Measurements from ENCODE around the gene SNRPA.

Gene SNRPA

GRCh38 chr19:40776364-40776763 is 25.4 kb downstream of the SNRPA start:
- Histone ChIP-seq H3K4me2 (ENCODE audit: insufficient read depth, low read length) (0 out of 2 replicates have a peak overlapping the region, but pooled peaks have one; percentile 68), H4K20me1 (ENCODE audit: insufficient read depth, low read length) (peaks cover 8% of the 10 kb centered on the region; the same call in 1 of the 2 replicates), H3K9ac (ENCODE audit: low read depth, low read length) (no peak overlapping the region), H3K79me2 (ENCODE audit: insufficient read depth, low read length) (peaks cover 13% of the 10 kb centered on the region), H3K4me3 (ENCODE audit: low read depth in 1 of 2, low read length in 2 of 2) (no peak overlapping the region), H3K27ac (ENCODE audit: low read length) (no peak overlapping the region), H3K36me3 (ENCODE audit: insufficient read depth, low read length) (no peaks in the 10 kb centered on the region; the same call in 1 of the 2 replicates), H3K4me1 (ENCODE audit: insufficient read depth, low read length) (peaks cover 21% of the 10 kb centered on the region), H2AFZ (ENCODE audit: low read depth, low read length) (no peak overlapping the region), H3K9me3 (ENCODE audit: insufficient read depth, low read length, severe bottlenecking) (no peaks in the 10 kb centered on the region), H3K27me3 (ENCODE audit: insufficient read depth, low read length, poor library complexity) (no peaks in the 10 kb centered on the region)
- no peak for TF ChIP-seq CTCF (IDR thresholded peaks at IDR 0.05; ENCODE audit: borderline replicate concordance, extremely low read depth, low read length, poor library complexity, severe bottlenecking)
- ATAC-seq (ENCODE audit: insufficient read depth, low read depth) (no peak), DNase-seq (no peak)

GRCh38 chr19:40776932-40777644 is 26.1 kb downstream of the SNRPA start:
- peaks cover 21% of the 10 kb centered on the region for H3K4me1 ChIP-seq (ENCODE audit: insufficient read depth, low read length)
- H3K79me2 ChIP-seq (ENCODE audit: insufficient read depth, low read length): peaks cover 13% of the 10 kb centered on the region

GRCh38 chr19:40777645-40777936 is 26.6 kb downstream of the SNRPA start:
- Histone ChIP-seq H3K27me3 (ENCODE audit: insufficient read depth, low read length, poor library complexity) (no peaks in the 10 kb centered on the region), H3K4me1 (ENCODE audit: insufficient read depth, low read length) (peaks cover 21% of the 10 kb centered on the region), H3K4me2 (ENCODE audit: insufficient read depth, low read length) (peak overlapping the region; percentile 68), H4K20me1 (ENCODE audit: insufficient read depth, low read length) (peaks cover 8% of the 10 kb centered on the region; the same call in 1 of the 2 replicates), H3K79me2 (ENCODE audit: insufficient read depth, low read length) (peaks cover 13% of the 10 kb centered on the region), H3K9ac (ENCODE audit: low read depth, low read length) (peak overlapping the region; percentile 79), H2AFZ (ENCODE audit: low read depth, low read length) (peak overlapping the region; percentile 86), H3K4me3 (ENCODE audit: low read depth in 1 of 2, low read length in 2 of 2) (peak overlapping the region; percentile 15 to 83; a peak in 3 of 4 replicates), H3K27ac (ENCODE audit: low read length) (peak overlapping the region; percentile 95), H3K9me3 (ENCODE audit: insufficient read depth, low read length, severe bottlenecking) (no peaks in the 10 kb centered on the region), H3K36me3 (ENCODE audit: insufficient read depth, low read length) (peaks cover 4% of the 10 kb centered on the region; the same call in 1 of the 2 replicates)
- no peak for DNase-seq
- ATAC-seq (ENCODE audit: insufficient read depth, low read depth): no peak
- no peak for TF ChIP-seq CTCF (IDR thresholded peaks at IDR 0.05; ENCODE audit: borderline replicate concordance, extremely low read depth, low read length, poor library complexity, severe bottlenecking)
- no peak for TF ChIP-seq EZH2 (IDR thresholded peaks at IDR 0.05; ENCODE audit: borderline replicate concordance, low read depth, low read length, severe bottlenecking)

More at GRCh38 chr19:40776932-40777644, 26.1 kb downstream of the SNRPA start:
- H3K27ac ChIP-seq (ENCODE audit: low read length): peak overlapping the region; percentile 95
- H3K4me2 ChIP-seq (ENCODE audit: insufficient read depth, low read length): peak overlapping the region; percentile 68
- ATAC-seq (ENCODE audit: insufficient read depth, low read depth) (peak; percentile 75), DNase-seq (peak; percentile 97)
- H3K36me3 ChIP-seq (ENCODE audit: insufficient read depth, low read length): peaks cover 1% of the 10 kb centered on the region; the same call in 1 of the 2 replicates
- peak overlapping the region; percentile 79 for H3K9ac ChIP-seq (ENCODE audit: low read depth, low read length)
- H3K4me3 ChIP-seq (ENCODE audit: low read depth in 1 of 2, low read length in 2 of 2): peak overlapping the region; percentile 15 to 83; a peak in 3 of 4 replicates
- H4K20me1 ChIP-seq (ENCODE audit: insufficient read depth, low read length): peaks cover 8% of the 10 kb centered on the region; the same call in 1 of the 2 replicates
- no peaks in the 10 kb centered on the region for H3K27me3 ChIP-seq (ENCODE audit: insufficient read depth, low read length, poor library complexity)
- TF ChIP-seq EZH2 (IDR thresholded peaks at IDR 0.05; ENCODE audit: borderline replicate concordance, low read depth, low read length, severe bottlenecking) (no peak), CTCF (IDR thresholded peaks at IDR 0.05; ENCODE audit: borderline replicate concordance, extremely low read depth, low read length, poor library complexity, severe bottlenecking) (no peak)
- H3K9me3 ChIP-seq (ENCODE audit: insufficient read depth, low read length, severe bottlenecking): no peaks in the 10 kb centered on the region
- H2AFZ ChIP-seq (ENCODE audit: low read depth, low read length): peak overlapping the region; percentile 86
